Breast epithelium (tissue), 3 donors: ENCODE results near the gene TMCC1.

Source experiments
- POLR2AphosphoS5 ChIP-seq, 3 donors: sonication (generic); formaldehyde crosslinking; IDR thresholded peaks; one replicate each; pipeline ENCODE4 v1.6.1; 2017; ENCODE audit warnings: antibody characterized with exemption in 3 of 3
- TF ChIP-seq, protein P1 (sequence below), 3 donors: fragments of 450-650 bp; IDR thresholded peaks; one replicate each; pipeline ENCODE4 v1.5.1; 2016 to 2017; ENCODE audit warnings: antibody characterized with exemption in 3 of 3, mild to moderate bottlenecking in 3 of 3, moderate library complexity in 3 of 3

DNA sequence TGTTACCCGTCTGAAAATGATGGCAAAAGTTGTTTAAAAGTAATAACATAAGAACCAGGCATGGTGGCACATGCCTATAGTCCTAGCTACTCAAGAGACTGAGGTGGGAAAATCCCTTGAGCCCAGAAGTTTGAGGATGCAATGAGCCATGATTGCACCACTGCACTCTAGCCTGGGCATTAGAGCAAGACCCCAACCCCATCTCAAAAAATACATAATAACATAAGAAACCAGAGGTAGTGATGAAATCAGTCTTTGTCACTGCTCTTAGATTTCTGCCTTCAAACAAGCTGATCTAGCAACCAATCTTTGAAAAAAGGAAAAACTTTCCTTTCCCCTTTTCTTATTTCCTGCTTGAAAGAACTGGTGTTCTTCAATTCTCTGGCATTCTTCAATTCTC, 71.3 kb downstream of the TMCC1 start:
- TF ChIP-seq, protein P1, sequence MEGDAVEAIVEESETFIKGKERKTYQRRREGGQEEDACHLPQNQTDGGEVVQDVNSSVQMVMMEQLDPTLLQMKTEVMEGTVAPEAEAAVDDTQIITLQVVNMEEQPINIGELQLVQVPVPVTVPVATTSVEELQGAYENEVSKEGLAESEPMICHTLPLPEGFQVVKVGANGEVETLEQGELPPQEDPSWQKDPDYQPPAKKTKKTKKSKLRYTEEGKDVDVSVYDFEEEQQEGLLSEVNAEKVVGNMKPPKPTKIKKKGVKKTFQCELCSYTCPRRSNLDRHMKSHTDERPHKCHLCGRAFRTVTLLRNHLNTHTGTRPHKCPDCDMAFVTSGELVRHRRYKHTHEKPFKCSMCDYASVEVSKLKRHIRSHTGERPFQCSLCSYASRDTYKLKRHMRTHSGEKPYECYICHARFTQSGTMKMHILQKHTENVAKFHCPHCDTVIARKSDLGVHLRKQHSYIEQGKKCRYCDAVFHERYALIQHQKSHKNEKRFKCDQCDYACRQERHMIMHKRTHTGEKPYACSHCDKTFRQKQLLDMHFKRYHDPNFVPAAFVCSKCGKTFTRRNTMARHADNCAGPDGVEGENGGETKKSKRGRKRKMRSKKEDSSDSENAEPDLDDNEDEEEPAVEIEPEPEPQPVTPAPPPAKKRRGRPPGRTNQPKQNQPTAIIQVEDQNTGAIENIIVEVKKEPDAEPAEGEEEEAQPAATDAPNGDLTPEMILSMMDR (IDR thresholded peaks at IDR 0.05): no peak
- TF ChIP-seq POLR2AphosphoS5 (IDR thresholded peaks at IDR 0.05): no peak
